ENCODE measurements around the gene IL1R2.
A peak's percentile ranks its signal among the peaks of the same experiment; 100 is the strongest.

Gene IL1R2

DNA sequence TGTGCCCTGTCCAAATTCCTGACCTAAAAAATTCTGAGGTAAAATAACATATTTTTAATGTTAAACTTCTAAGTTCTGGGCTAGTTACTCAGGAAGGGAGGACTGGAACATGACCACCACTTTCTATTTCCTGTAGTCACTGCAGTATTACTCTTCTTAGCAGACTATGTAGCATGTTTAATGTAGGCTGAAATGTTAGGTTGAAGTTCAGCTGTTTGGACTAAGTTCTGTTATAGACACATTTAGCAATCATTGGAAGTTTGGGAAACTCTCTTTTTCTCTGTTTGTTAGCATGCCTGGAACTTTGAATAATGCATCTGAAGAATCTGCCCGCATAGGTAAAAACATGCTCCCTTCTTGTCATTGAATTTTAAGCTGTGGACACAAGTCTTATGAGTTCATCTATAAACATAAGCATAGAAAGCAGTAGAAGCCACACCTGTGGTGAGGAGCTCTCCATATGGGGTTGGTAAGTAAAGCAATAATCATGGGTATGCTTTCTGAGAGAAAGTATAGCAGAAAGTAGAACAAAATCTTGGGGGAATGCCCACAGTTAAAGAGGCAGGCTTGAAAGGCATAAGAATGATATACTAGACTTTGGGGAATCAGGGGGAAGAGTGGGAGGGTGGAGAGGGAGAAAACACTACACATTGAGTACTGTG, 52.6 kb downstream of the IL1R2 start:
- no peak for DNase-seq

DNA sequence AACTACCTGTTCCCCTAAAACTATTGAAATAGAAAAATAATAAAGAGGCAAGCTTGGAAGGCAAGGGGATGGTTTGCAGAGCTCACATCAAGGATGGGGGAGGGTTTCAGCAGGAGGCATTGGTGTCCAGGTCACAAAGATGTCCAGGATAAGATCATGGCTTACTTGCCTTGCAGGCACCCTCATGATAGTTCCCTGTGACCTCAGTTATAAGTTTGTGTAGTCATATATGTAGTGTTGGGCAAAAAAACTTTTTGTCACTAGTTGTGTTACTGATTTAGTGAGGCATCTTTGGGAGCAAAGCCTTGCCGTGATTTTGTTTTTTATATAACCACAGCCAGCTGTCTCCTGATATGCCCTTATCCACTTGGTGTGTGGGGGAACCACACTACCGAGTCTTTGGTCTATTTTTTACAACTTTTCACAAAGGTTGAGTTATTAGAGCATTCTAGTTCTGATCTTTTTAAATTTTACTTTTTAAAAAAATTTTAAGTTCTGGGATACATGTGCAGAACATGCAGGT, 53.3 kb downstream of the IL1R2 start:
- no peak for DNase-seq

DNA sequence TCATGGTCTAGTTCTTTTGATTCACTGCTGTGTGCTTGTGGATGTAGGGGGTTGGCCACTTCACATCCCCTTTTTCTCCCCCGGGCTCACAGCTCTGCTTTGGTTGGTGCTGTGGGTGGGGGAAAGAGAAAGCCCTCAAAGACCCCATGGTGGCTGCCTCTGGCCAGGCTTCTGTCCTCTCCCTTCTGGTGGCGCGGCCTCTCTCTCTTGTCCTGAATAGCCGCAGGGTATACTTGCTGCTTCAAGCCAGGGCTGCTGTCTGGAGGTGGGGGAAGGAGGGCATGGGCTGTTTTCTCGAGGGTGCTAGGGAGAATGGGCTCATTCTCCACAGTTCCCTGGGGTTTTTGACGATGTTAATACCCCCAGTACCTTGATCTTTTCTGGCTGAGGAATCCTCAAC, 53.9 kb downstream of the IL1R2 start:
- no peak for DNase-seq

DNA sequence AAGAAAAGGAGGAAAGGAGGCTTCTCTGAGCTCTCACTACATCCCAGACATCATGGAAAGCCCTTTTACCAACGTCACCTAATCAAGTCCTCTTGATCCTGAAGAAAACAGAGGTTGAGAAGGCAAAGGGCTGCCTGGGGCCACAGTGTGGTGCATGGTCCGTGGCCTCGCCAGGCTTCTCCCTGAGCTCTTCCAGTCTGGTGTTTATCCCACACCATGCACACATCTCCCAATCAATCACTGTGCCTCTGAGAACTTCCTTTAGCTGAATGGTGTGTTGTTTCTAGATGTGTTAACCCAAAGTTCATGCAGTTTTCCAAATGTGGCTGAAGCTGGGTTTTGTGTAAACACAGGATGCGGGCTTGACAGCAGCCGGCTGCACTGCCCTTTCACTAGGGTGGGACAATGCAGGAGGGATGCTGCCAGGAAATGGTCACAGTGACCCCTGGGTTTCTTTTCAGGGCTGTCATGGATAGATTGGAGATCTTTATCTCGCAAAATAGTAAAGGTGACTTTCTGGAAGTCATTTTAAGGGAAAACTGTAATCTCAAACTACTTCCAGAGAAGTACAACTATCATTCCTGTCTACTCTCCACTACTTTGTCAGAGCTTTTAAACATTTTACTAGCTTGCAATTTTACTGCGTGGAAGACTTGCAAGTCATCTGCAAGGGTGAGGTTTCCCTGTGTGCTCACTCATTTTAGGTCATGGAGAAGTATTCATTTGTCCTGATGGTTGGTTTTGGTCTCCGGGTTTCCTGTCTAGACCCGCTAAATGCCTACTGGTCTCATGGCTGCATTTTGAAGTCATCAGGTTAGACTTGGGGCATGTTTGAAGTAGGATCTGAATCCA, 54.6 kb downstream of the IL1R2 start:
- DNase-seq, result no peak

DNA sequence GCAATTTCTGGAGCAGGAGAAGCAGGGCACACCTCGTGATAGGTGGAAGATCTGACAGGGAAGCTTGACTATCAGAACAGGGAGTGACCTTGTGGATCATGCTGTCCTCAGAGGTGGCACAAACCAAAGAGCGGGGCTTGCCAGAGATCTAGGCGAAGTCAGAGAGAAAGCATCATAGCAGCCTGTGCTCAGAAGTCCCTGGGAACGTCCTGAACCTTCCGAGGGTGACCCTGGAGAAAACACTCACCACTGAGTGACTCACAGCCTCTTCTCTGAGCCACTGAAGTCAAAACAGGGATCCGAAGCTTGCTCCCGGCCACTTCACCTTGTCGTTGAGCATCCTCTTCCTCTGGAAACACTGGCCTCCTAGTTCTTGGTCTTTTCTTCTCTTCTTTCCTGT, 56.7 kb downstream of the IL1R2 start:
- no peak for DNase-seq

DNA sequence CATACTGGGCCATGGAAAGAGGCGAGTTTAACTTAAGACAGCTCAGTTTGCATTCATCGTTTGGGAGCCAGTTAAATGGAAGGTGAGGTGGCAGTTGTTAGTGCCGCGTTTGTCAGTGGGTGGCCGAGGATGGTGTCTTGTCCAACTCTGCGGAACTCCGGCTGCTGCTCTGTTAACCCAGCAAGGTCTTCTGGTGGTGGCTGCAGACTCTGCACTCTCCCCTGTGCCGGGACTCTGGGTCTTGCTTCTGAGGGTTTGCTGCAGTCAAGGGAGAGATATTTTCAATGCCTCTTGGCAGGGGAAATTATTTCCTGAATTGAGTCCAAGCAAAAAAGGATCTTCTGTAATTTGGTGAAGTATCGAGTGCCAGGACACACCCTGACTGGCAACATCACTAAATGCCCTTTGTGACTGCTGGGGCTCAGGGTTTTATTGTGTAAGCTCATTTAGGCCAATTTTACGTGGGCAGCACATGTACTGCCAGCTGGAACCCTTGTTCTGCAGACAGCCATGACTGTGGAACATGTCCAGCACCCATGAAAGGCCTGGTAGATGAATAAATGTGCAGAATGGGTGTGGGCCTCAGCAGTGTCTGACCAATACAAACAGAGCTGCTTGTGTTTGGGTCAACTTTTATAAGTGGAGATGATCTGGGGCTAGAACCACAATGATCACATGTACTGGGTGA, 58.1 kb downstream of the IL1R2 start:
- no peak for DNase-seq

DNA sequence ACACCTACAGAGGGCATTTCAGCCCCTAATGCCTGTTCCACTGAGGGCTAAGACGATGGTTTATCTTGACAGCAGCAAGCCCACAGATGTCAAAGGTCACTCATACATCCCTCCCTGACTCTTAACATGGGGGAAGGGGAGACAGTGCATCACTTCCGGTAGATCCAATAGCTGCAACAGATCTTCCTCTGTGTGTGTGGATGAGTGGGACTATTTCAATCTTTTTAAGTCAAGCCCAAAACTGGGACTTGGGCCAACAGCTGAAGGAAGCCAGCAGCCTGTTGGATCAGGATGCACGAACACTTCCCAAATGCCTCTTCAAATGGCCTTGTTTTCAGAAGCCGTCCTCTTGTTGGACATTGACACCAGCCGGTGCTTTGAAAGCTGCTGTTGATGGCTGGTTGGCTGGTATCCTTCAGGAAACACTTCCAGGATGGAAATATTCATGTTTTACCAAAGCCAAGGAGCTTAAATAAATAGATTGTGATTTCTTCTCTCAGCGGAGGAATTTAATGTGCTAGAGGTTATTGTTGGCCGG, 59.2 kb downstream of the IL1R2 start:
- no peak for DNase-seq

DNA sequence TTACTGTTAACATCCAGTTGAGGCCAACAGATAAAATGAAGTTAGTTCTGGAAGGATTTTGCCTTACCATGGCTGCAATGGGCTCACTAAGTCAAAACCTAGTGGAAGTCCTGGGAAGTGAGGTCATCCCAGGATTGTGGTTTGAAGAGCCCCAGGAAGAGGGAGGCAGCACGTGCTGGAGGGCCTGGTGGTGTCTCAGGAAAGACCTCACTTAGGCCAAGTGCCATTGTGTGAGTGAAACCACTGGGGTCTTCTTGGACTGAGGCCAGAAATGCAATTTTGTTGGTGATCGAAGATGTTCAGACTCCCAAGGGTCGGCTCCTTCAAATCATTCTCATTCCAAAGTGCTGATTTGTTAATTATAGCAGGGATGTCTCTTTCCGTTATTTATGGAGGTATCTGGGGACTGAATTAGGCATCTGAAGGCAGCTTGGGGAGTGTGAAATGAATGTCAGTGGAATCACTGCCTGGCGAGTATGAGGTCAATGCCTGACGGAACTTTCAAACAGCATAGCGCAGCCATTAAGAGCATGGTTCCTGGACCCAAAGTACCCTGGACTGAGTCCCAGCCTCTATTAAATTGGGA, 60.0 kb downstream of the IL1R2 start:
- no peak for DNase-seq

DNA sequence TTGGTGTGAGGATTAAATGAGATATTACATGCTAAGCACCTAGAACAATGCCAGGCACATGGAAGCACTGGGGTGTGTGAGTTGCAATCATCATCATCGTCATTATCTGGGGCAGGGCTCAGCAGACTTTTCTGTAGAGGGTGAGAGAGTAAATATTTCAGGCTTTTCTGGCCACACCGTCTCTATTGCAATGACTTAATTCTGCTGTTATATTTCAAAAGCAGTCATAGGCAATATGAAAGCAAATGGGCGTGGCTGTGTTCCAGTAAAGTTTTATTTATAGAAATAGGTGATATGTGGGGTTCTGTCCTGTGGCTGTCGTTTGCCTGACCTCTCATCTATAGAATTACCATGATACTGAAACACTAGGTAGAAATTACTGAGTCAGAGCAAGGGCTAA, 60.6 kb downstream of the IL1R2 start:
- no peak for DNase-seq

DNA sequence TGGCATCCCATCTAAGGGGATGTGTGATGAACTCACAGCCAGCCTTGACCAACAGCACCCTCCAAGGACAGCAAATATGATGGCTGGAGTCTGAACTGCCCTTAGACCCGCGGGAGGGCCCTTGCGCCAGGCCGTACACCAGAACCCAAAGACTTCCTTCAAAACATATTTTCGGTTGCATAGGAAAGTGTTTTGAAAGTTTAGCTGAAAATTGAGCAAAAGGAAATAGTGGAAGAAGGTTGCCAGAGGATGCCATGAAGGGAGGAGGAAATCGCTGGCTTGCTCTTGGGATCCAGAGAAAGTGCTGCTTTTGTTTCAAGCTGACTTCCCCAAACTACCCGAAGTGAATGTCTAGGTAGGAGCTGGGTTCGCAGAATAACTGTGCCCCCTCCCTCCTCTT, 61.3 kb downstream of the IL1R2 start:
- DNase-seq, result no peak

DNA sequence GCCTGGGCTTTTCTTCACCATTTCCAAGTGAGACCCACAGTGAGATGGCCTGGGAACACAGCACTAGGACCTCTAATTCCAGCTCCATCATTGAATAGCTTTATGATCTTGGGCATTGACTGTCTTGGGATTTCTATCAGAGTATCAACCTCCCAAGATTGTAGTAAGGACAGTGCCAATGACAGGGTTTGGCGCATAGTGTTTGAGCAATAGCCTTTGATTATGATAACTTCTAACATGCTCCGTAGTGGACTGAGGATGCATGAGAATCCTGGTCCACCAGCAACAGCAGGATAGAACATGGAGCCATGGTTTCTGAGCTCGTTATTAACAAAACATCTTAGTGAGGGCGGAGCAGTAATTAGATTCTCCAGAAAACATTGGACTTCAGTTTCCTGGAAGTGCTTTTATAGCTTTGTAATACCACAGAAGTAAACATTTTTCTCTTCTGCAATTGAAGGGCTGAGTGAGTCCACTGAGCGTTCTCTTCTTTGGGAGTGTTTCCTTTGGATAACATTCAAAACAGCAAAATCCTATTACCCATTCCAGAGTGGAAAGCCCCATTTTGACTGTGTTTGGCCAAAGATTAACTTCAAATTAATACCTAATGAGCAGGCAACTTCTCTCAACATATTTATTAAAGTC, 63.7 kb downstream of the IL1R2 start:
- no peak for DNase-seq

DNA sequence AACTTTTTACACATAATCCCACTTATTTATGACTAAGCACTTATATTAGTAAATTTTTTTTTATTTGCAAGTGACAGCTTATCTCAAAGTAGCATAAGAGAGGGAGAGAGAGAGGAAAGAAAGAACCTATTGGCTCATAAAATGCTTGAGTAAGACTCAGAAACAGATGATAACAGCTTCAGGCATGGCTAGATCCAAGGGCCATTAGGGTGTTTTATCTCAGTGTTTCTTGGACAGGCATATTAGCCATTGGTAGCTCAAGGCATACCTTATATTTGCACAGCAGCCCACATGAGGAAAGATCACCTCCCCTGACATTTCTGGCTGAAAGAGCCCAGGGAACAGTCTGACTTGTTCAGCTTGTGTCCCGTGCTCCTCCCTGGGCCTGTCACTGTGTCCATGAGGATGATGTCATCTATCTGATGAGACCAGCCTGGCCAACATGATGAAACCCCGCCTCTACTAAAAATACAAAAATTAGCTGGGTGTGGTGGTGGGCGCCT, 64.4 kb downstream of the IL1R2 start:
- DNase-seq, result no peak

DNA sequence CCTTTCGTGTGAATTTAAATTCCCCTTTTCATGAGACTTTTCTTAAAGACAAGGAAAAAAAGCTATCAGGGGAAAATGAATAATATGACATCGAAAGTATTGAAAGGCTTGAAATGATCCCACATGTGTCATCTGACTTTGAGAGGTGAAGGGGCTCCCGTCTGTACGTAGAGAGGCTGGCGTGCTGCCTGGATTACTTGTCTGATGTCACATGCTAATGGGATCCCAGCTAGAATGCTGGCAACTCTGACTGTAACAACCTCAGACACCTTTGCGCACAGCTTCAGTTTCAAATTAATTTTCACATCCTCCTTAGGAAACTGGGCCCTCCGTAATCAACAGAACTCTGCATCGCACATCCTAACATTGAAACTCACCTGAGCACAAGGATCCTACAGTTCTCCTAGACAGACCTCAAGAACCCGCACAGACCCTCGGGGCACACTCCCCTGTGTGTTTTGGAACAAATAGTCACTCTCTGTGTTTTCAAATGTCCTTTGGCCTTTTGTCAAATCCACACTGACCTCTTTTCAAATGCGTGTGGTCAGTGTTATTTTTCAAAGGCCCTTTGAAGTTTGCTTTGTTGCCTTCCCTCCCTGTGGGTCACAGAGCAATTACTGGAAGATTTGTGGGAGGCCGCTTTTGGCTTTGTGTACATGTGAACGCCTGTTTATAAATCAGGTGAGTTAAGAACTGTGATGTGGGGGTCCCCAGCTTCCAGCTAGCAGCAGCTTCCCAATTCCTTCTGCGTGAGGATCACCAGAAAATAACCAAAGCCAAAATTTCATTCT, 65.9 kb downstream of the IL1R2 start:
- DNase-seq, result no peak

DNA sequence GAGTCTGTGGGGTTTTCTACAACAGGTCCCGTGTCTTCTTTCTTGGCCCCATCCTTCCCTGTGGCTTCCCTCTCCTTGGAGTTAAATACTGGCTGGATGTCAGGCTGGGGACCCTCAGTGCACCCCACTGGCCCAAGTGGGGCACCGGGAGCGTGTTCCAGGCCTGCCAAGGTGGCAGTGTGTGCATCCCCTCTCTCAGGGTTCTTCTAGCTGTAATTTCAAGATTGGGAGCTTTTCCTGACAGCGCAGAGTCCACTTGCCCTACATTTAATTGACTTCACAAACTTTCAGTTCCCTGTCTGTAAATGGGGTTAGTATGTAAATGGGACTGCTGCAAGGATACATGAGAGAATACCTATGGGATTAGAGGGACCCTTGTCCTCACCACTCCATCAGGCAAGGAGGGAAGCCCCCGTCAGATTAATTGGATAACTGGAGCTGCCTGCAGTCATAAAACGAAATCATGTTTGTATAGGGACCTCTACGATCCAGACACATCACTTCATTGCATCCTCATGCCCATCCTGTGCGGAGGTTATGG, 66.6 kb downstream of the IL1R2 start:
- DNase-seq, result no peak

DNA sequence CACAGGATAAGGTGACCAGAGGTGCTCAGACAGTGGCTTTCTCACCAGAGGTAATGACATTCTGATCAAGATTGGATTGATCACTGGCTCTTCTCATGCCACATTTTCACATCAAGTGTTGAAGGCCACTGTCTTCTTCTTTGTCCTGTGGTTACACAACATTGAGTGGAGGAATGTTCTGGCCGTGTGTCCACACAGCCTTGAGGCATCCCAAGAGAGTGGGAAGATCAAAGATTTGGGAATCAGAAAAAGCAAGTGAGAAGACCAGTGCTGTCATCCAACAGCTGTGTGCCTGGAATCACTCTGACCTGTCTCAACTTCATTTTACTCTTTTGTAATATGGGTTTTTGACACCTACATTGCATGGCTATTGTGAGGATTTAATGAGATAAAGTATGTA, 67.4 kb downstream of the IL1R2 start:
- no peak for DNase-seq

DNA sequence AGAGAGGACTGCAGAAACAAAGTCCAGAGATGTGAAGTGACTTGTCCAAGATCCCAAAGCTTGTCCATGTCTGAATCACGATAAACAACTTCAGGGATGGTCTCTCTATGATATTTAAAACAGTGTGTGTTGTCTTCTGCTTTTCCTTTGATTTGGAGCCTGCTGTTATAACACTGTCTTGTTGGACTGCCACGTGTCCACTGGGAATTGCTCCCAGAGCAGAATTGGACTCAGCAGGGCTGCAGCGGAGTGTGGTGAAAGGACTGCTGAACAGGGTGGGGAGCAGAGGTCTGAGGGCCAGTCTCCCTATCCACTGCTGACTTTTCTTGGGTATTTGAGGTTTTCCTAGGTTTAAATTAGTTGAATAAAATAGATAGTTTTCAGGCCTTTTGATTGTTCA, 68.3 kb downstream of the IL1R2 start:
- DNase-seq, result no peak

DNA sequence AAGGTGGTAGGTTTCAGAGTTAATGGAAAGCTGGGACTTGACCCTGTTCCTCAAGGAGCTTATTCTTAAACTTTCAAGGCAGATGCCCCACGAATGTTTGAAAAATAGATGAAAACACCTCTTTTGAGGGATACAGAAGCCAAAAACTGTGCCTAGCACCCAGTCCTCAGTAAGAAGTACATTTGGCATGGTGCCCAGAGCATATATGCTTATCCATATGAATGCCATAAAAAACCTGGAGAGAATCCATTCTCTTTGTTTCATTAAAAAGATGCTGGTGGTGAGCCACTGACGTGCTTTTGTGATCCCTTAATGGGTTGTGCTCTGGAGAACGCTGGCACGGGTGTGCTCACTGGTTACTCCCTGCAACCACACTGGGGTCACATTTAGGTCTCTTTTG, 69.0 kb downstream of the IL1R2 start:
- DNase-seq, result no peak

DNA sequence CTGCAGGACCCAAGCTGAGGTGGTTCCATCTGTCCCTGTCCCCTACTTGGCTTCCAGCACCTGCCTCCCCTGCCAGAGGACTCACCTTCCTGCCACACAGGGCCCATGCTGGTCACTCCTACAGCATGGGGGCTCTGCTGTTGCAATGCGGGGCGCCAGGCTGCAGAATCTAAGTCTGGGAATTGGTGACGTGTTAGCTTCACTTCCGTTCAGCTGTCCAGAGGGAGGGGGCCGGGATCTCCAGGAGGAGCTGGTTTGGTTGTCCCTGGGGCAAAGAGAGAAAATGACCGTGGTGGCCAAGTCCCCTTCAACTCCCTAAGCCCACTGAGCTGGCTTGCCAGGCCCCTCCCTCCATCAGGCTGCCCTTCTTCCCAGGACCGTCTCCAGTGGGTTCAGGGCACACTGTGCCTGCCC, 69.5 kb downstream of the IL1R2 start:
- no peak for DNase-seq

DNA sequence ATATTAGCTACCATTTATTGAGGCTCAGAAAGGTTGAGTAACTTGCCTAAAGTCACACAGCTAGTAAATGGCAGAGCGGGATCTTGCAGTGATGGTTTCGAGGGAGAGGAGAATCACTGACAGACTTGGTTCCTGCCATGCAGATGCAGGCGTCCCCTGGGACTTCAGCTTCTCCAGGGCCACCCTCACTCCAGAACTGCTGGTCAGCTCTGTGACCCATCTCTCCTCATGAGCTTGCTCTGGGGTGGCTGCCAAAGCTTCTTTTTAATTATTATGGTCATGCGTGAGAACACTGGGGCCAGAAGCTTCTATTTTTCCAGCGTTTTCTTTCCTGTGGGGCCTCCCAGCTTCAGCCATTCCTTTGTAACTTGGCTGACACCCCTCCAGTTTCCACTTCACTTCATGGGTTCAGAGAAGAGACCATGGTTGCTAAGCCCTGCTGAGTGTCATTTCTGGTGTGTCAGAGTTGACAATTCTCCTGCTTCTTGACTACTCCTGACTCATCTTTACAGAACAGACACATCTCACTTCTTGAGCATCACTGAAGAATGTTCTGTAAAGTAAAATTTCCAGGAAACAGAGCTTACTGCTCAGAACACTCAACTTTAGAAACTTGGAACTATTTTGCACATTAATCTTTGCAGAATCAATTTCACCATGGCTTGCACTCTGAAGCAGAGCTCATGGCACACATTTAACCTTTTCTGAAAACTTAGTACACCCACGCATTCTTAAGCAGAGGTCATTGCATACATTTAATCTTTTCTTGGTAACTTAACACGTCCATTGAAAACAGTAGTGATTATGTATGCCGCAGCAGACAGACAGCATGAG, 70.4 kb downstream of the IL1R2 start:
- DNase-seq, result peak in 1 of 4 experiments; percentile 33

DNA sequence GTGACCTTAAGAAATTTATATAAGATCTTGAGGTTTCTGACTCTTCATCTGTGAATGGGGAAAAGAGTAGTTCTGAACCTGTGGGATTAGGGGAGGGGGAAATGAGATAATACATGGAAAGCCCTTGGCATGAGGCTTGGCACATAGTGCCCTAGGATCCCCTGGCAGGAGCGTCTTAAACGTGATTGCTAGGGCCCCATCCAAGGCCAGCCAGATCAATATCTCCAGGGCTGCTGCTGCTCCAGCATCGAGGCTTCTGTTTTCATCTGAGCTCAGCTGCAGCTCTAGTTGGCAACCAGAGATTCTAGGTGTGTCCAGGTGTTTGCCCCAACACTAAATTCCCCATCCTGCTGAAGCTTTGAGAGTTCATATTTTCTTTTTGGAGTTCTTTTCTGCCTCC, 71.0 kb downstream of the IL1R2 start:
- no peak for DNase-seq

Measured in activated CD4-positive, CD25-positive, alpha-beta regulatory T cell (primary cell).